NB4 (cell line): Measurements from ENCODE around the gene MAML2.

Experiments
- DNase-seq: peaks from one replicate; pipeline ENCODE4 v3.0.0; 2010; ENCODE audit warnings: low read depth
- H3K4me3 ChIP-seq: one replicate; pipeline ENCODE4 v1.5.1; 2011; ENCODE audit warnings: mild to moderate bottlenecking, low read depth, low read length, moderate library complexity
- CTCF ChIP-seq: IDR thresholded peaks from one replicate; pipeline ENCODE4 v1.5.1; 2012; ENCODE audit warnings: low read depth, low read length
- MAX ChIP-seq: IDR thresholded peaks from 2 replicates; pipeline ENCODE4 v1.6.1; 2011; ENCODE audit warnings: low read depth, low read length
- MYC ChIP-seq: IDR thresholded peaks from 2 replicates; pipeline ENCODE4 v1.6.1; 2011; ENCODE audit warnings: low read depth, low read length
- POLR2A ChIP-seq: IDR thresholded peaks from 2 replicates; pipeline ENCODE4 v1.6.1; 2011; ENCODE audit warnings: mild to moderate bottlenecking; ENCODE audit not compliant: insufficient read length; ENCODE audit errors: extremely low read depth

MAML2 gene

GRCh38 chr11:96063053-96063452 lies 279.9 kb downstream of the MAML2 start:
- no peak overlapping the region for H3K4me3 ChIP-seq
- DNase-seq = no peak
- TF ChIP-seq MYC (no peak), POLR2A (no peak), MAX (no peak), CTCF (no peak)

- H3K4me3 ChIP-seq = no peak overlapping the region
- TF ChIP-seq POLR2A (no peak), MYC (no peak), CTCF (no peak), MAX (no peak)
- no peak for DNase-seq
These were observed 280.9 kb downstream of the MAML2 start for GRCh38 chr11:96062134-96062533.

GRCh38 chr11:96061730-96062129 lies 281.3 kb downstream of the MAML2 start:
- TF ChIP-seq MYC = no peak
- TF ChIP-seq POLR2A = no peak
- no peak overlapping the region for H3K4me3 ChIP-seq
- no peak for DNase-seq

- TF ChIP-seq POLR2A (no peak), MYC (no peak), MAX (no peak), CTCF (no peak)
- no peak for DNase-seq
- no peak overlapping the region for H3K4me3 ChIP-seq
These were observed 281.9 kb downstream of the MAML2 start for GRCh38 chr11:96061069-96061468.

- DNase-seq = no peak
- no peak overlapping the region for H3K4me3 ChIP-seq
- TF ChIP-seq MAX = no peak
- TF ChIP-seq CTCF = no peak
- TF ChIP-seq POLR2A = no peak
- no peak for TF ChIP-seq MYC
These were observed 285.5 kb downstream of the MAML2 start for GRCh38 chr11:96057502-96057901.

GRCh38 chr11:96056576-96056975 lies 286.4 kb downstream of the MAML2 start:
- no peak for DNase-seq
- no peak overlapping the region for H3K4me3 ChIP-seq
- TF ChIP-seq POLR2A = no peak
- TF ChIP-seq MYC = no peak
- TF ChIP-seq MAX = no peak
- no peak for TF ChIP-seq CTCF
